Naive B cell (primary cell): Measurements from ENCODE around the gene POLR2J. TPM values are rescaled to one million over a fixed set of nuclear protein-coding genes. Genes with fewer than 3 reads are reported as not detected.
A peak's percentile ranks its signal among the peaks of the same experiment; 100 is the strongest.

Experiments
- ATAC-seq, 2 donors: fragments of 150-1000 bp; cut with Tn5 transposase; 2 replicates each; pipeline ENCODE4 v1.10.0; 2021; ENCODE audit warnings: low read depth in 2 of 2, mild to moderate bottlenecking in 2 of 2, moderate library complexity in 2 of 2
- DNase-seq: peaks from one replicate; pipeline ENCODE4 v3.0.0; 2022
- H3K27ac Mint-ChIP-seq, 6 donors: one replicate each; pipeline ENCODE4 v1.8.0; 2020 to 2022; ENCODE audit warnings: mild to moderate bottlenecking in 6 of 6, mixed read lengths in 6 of 6, moderate library complexity in 5 of 6, inconsistent platforms in 2 of 6
- H3K27me3 Mint-ChIP-seq, 3 donors: one replicate each; pipeline ENCODE4 v1.8.0; 2021 to 2022; ENCODE audit warnings: mixed read lengths in 3 of 3, mild to moderate bottlenecking in 1 of 3
- H3K36me3 Mint-ChIP-seq, 2 donors: one replicate each; pipeline ENCODE4 v1.8.0; 2020 to 2022; ENCODE audit warnings: mixed read lengths in 2 of 2, inconsistent platforms in 1 of 2, mild to moderate bottlenecking in 1 of 2
- H3K4me1 Mint-ChIP-seq, 3 donors: one replicate each; pipeline ENCODE4 v1.8.0; 2020 to 2022; ENCODE audit warnings: mixed read lengths in 3 of 3, inconsistent platforms in 1 of 3, mild to moderate bottlenecking in 1 of 3, moderate library complexity in 1 of 3
- H3K4me3 Mint-ChIP-seq, 8 donors: one replicate each; pipeline ENCODE4 v1.8.0; 2020 to 2022; ENCODE audit warnings: mild to moderate bottlenecking in 8 of 8, mixed read lengths in 8 of 8, moderate library complexity in 8 of 8, inconsistent platforms in 2 of 8
- H3K9me3 Mint-ChIP-seq, 7 donors: one replicate each; pipeline ENCODE4 v1.8.0; 2020 to 2022; ENCODE audit warnings: mixed read lengths in 7 of 7, mild to moderate bottlenecking in 5 of 7, inconsistent platforms in 2 of 7, moderate library complexity in 1 of 7
- polyA plus RNA-seq, 6 donors: library from polyadenylated mRNA; unstranded; fragments of 300-500 nt; fragmentation: Illumina TruSeq; gene quantifications; one replicate each; pipeline ENCODE4 v1.2.3, GENCODE V29; 2021; ENCODE audit warnings: low read depth in 6 of 6

Gene POLR2J
- polyA plus RNA-seq, 6 donors from 2014 or later: 65.4 to 149 (median 107) TPM

GRCh38 chr7:102431617-102432298 is 47.0 kb downstream of the POLR2J start:
- Mint-ChIP-seq H3K9me3 (peaks cover 0 to 4% (median 0%) of the 10 kb centered on the region in 7 donors), H3K27me3 (no peaks in the 10 kb centered on the region), H3K4me1 (peaks cover 45 to 89% (median 70%) of the 10 kb centered on the region in 3 donors), H3K36me3 (peaks cover 0 to 7% of the 10 kb centered on the region in 2 donors), H3K4me3 (peak overlapping the region; percentile 78 to 94 (median 87)), H3K27ac (peak overlapping the region; percentile 95 to 100 (median 99))
- ATAC-seq: peak; percentile 37 to 38
- peak; percentile 74 for DNase-seq

GRCh38 chr7:102429141-102429899 is 49.4 kb downstream of the POLR2J start:
- Mint-ChIP-seq H3K27me3 (no peaks in the 10 kb centered on the region), H3K9me3 (peaks cover 0 to 4% (median 0%) of the 10 kb centered on the region in 7 donors), H3K36me3 (no peaks in the 10 kb centered on the region), H3K4me3 (peak overlapping the region; percentile 25 to 79 (median 72)), H3K27ac (peak overlapping the region; percentile 2 to 100 (median 96)), H3K4me1 (peaks cover 52 to 90% (median 70%) of the 10 kb centered on the region in 3 donors)
- ATAC-seq (no peak), DNase-seq (no peak)

DNA sequence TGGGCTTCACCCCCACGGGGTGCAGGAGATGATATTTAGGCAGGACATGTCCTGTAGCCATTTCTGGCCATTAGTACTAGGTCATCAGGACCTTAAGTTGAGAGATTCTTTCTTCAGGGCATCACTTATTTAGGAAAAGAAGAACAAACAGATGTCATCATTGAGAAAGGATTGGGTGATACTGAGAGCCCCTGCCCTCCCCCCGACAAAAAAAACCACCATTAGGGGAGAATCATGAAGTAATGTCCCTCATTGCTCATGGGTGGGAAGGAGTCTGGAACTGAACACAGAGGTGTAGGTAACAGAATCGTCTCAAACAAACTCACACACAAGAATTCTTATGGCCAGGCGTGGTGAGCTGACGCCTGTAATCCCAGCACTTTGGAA is 51.7 kb downstream of the POLR2J start:
- Mint-ChIP-seq H3K27me3 (no peaks in the 10 kb centered on the region), H3K36me3 (no peaks in the 10 kb centered on the region), H3K4me1 (peaks cover 55 to 100% (median 67%) of the 10 kb centered on the region in 3 donors), H3K9me3 (peaks cover 0 to 4% (median 0%) of the 10 kb centered on the region in 7 donors), H3K27ac (peak overlapping the region; percentile 100), H3K4me3 (peak overlapping the region; percentile 74 to 93 (median 91))
- no peak for ATAC-seq
- no peak for DNase-seq

DNA sequence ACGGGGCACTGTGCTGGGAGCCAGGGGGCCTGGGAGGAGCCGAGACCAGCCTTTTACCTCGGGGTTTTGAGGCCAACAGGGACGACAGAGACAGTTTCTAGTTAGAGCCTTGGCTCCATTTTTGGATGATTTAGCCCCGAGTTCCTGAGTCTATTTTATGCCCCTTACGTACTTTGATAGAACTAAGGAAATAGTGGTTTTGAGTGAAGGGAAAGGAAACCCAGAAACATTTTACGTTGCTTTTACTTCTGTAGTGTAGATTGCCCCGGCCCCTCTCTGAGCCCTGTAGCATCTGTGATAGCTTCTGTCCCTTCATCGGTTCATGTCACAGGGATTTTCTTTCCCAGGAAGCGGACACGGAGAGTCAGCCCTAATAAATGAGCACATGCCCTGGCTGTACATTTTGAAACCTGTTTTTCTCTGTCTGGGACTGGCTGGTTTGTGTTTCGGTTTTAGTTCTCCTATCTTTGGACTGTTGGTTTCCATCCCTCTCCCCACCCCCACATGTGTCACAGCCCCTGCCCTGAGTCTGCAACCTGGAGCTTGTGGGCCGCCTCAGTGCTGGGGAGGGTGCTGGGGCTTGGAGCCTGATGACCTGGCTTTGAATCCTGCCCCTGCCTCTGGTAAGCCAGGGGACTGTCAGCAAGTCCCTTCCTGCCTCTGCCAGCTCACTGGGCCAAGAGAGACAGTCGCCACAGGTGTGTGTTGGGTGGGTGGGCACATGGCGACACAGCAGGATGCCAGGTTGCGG is 52.3 kb downstream of the POLR2J start:
- H3K9me3 Mint-ChIP-seq: peaks cover 0 to 4% (median 0%) of the 10 kb centered on the region in 7 donors
- no peaks in the 10 kb centered on the region for H3K27me3 Mint-ChIP-seq
- no peaks in the 10 kb centered on the region for H3K36me3 Mint-ChIP-seq
- peak overlapping the region; percentile 100 for H3K27ac Mint-ChIP-seq
- H3K4me1 Mint-ChIP-seq: peaks cover 51 to 97% (median 62%) of the 10 kb centered on the region in 3 donors
- DNase-seq (peak; percentile 90), ATAC-seq (peak; percentile 63)
- H3K4me3 Mint-ChIP-seq: peak overlapping the region; percentile 74 to 93 (median 91)

DNA sequence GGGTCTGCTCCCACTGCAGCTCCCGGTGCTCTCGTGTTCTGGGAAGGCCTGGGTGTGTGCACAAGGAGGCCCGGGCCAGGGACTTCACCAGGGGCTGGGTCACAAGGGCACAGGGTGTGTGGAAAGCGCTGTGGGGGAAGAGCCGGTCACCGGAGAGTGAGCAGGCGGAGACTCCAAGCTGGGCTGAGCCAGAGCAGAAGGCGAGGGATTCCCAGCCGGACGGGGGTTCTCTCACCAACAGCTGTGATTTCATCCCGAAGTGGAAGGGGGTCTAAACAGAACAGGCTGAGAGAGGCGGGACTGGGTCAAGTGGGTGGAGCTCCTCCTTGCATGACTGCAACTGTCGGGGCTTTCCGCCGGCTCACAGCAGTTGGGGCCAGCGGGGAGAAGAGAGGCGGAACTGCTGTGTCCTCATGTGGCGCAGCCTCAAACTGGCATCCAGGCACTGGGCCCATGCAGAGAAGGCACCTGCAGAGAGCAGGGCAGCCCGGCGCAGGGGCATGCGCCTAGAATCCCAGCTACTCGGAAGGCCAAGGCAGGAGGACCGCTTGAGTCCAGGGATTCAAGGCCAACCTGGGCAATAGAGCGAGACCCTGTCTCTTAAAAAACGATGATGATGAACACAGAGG is 53.0 kb downstream of the POLR2J start:
- H3K4me3 Mint-ChIP-seq: peak overlapping the region; percentile 74 to 93 (median 88)
- no peaks in the 10 kb centered on the region for H3K36me3 Mint-ChIP-seq

DNA sequence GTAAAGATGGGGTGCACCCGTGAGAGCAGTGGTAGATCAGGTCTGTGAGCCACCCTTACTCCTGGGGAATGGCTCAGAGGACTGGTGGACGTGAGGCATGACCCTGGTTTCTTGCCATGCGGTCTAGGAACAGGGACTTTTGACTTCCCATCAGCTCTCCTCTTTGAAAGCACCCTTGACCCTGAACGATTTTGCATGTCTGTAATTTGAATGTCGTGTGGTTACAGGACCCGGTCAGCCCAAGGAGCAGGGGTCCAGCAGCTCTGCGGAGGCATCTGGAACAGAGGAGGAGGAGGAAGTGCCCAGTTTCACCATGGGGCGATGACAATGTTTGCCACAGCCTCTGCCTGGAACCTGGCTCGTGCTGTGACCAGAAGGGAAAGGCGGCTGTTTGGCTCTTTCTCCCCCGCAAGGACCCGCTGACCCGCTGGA is 53.9 kb downstream of the POLR2J start:
- Mint-ChIP-seq H3K4me1 (peaks cover 55 to 97% (median 63%) of the 10 kb centered on the region in 3 donors), H3K9me3 (peaks cover 0 to 4% (median 0%) of the 10 kb centered on the region in 7 donors), H3K4me3 (peak overlapping the region; percentile 74 to 93 (median 89)), H3K36me3 (no peaks in the 10 kb centered on the region), H3K27me3 (no peaks in the 10 kb centered on the region), H3K27ac (peak overlapping the region; percentile 100)
- ATAC-seq: no peak
- DNase-seq: no peak

More for the DNA sequence above, 53.0 kb downstream of the POLR2J start:
- ATAC-seq (peak; percentile 79 to 80), DNase-seq (peak; percentile 92)
- Mint-ChIP-seq H3K9me3 (peaks cover 0 to 4% (median 0%) of the 10 kb centered on the region in 7 donors), H3K4me1 (peaks cover 53 to 97% (median 61%) of the 10 kb centered on the region in 3 donors), H3K27me3 (no peaks in the 10 kb centered on the region), H3K27ac (peak overlapping the region; percentile 100)

- H3K9me3 Mint-ChIP-seq: no peaks in the 10 kb centered on the region
- DNase-seq (no peak), ATAC-seq (no peak)
- H3K4me3 Mint-ChIP-seq: peak overlapping the region in 7 of 8 donors; percentile 82 to 93 (median 91)
- no peaks in the 10 kb centered on the region for H3K36me3 Mint-ChIP-seq
- peak overlapping the region; percentile 100 for H3K27ac Mint-ChIP-seq
- no peaks in the 10 kb centered on the region for H3K27me3 Mint-ChIP-seq
- peaks cover 54 to 97% (median 62%) of the 10 kb centered on the region in 3 donors for H3K4me1 Mint-ChIP-seq
Measured at GRCh38 chr7:102424129-102424551, 54.6 kb downstream of the POLR2J start.

Other genes with a start within 250 kb of the POLR2J start
- 10 to 100 TPM; 15.4 to 78.4 (median 27.2) TPM for gene SH2B2, start 192.1 kb downstream of the POLR2J start, polyA plus RNA-seq
- under 1 TPM in 3 of 6 donors, not detected in 3; 0.18 to 0.41 (median 0.20) TPM for gene SPDYE6, start 122.5 kb downstream of the POLR2J start, polyA plus RNA-seq
- 10 to 100 TPM; 13.1 to 28.6 (median 17.4) TPM for gene PRKRIP1, start 82.6 kb downstream of the POLR2J start, polyA plus RNA-seq
- gene ORAI2, start 45.3 kb downstream of the POLR2J start, polyA plus RNA-seq: 100 to 1,000 TPM; 236 to 340 (median 260) TPM
- gene ALKBH4, start 14.1 kb downstream of the POLR2J start, polyA plus RNA-seq: 10 to 100 TPM; 12.4 to 23.5 (median 19.0) TPM
- gene LRWD1, start 13.9 kb downstream of the POLR2J start, polyA plus RNA-seq: 10 to 100 TPM in 5 of 6 donors, 1 to 10 TPM in 1; 6.9 to 22.1 (median 17.3) TPM
- gene RASA4B, start 38.9 kb upstream of the POLR2J start, polyA plus RNA-seq: 10 to 100 TPM in 1 of 6 donors, 1 to 10 TPM in 5; 4.1 to 11.7 (median 5.6) TPM
- gene UPK3BL2, start 64.8 kb upstream of the POLR2J start, polyA plus RNA-seq: 1 to 10 TPM; 1.2 to 7.3 (median 2.5) TPM
- under 1 TPM in 5 of 6 donors, not detected in 1; 0.30 to 0.96 (median 0.55) TPM for gene SPDYE2, start 72.3 kb upstream of the POLR2J start, polyA plus RNA-seq
- gene POLR2J3, start 93.7 kb upstream of the POLR2J start, polyA plus RNA-seq: 10 to 100 TPM in 5 of 6 donors, 1 to 10 TPM in 1; 6.6 to 64.7 (median 33.3) TPM
- 10 to 100 TPM in 4 of 6 donors, 1 to 10 TPM in 2; 5.9 to 24.9 (median 14.3) TPM for gene RASA4, start 137.8 kb upstream of the POLR2J start, polyA plus RNA-seq
- 10 to 100 TPM in 5 of 6 donors, 1 to 10 TPM in 1; 8.6 to 29.8 (median 23.3) TPM for gene UPK3BL1, start 163.9 kb upstream of the POLR2J start, polyA plus RNA-seq
- gene SPDYE2B, start 171.4 kb upstream of the POLR2J start, polyA plus RNA-seq: under 1 TPM in 3 of 6 donors, not detected in 3; 0.30 to 0.43 (median 0.42) TPM
- gene POLR2J2, start 192.7 kb upstream of the POLR2J start, polyA plus RNA-seq: 1 to 10 TPM in 5 of 6 donors, under 1 TPM in 1; 0.76 to 6.2 (median 2.7) TPM